HepG2 (cell line): Measurements from ENCODE around the gene NAT9. TPM values are rescaled to one million over a fixed set of nuclear protein-coding genes. Genes with fewer than 3 reads are reported as not detected.

Experiments
- HDAC1 ChIP-seq: sonication (generic); formaldehyde crosslinking; IDR thresholded peaks from 2 replicates; pipeline ENCODE4 v1.5.1; 2020; ENCODE audit warnings: mild to moderate bottlenecking, missing genetic modification reagents
- KDM3A ChIP-seq: IDR thresholded peaks from 2 replicates; pipeline ENCODE4 v1.6.1; 2018; ENCODE audit warnings: low read depth, missing compliant biosample characterization
- PHF8 ChIP-seq: sonication (generic); formaldehyde crosslinking; IDR thresholded peaks from 2 replicates; pipeline ENCODE4 v1.5.0; 2020; ENCODE audit warnings: missing genetic modification reagents
- RBFOX2 ChIP-seq: fragments of 200-400 bp; formaldehyde crosslinking; IDR thresholded peaks from 2 replicates; pipeline ENCODE4 v1.6.1; 2017; ENCODE audit warnings: low read depth, mild to moderate bottlenecking, low read length
- RXRB ChIP-seq: IDR thresholded peaks from 2 replicates; pipeline ENCODE4 v1.6.1; 2016; ENCODE audit warnings: borderline replicate concordance, missing genetic modification reagents, missing compliant biosample characterization
- ZMAT3 ChIP-seq: sonication (generic); formaldehyde crosslinking; conservative IDR thresholded peaks from 2 replicates; pipeline ENCODE4 v1.7.0; 2021; ENCODE audit warnings: missing genetic modification reagents
- ZNF136 ChIP-seq: sonication (generic); formaldehyde crosslinking; IDR thresholded peaks from 2 replicates; pipeline ENCODE4 v1.8.1; 2022; ENCODE audit warnings: low read depth, mild to moderate bottlenecking, moderate library complexity, missing genetic modification reagents
- ZNF446 ChIP-seq: sonication (generic); formaldehyde crosslinking; IDR thresholded peaks from 2 replicates; pipeline ENCODE4 v1.5.0; 2020; ENCODE audit warnings: mild to moderate bottlenecking, missing genetic modification reagents
- ZNF619 ChIP-seq: sonication (generic); formaldehyde crosslinking; IDR thresholded peaks from 2 replicates; pipeline ENCODE4 v1.4.0; 2020; ENCODE audit warnings: mild to moderate bottlenecking, missing genetic modification reagents
- polyA plus RNA-seq, 8 experiments: library from polyadenylated mRNA; depleted of rRNA in 3 of 8; stranded (reverse) in 7 of 8; unstranded in 1 of 8; fragments of >200 nt; fragmentation: Illumina TruSeq in 4 of 8; extraction: Trizol in 4 of 8; gene quantifications; 2 replicates each; pipeline versions ENCODE4 v1.2.1 to v1.2.3, GENCODE V29; 2011 to 2016; ENCODE audit warnings: low read depth in 4 of 8, missing spikeins in 1 of 8, mixed read lengths in 1 of 8; ENCODE audit not compliant: insufficient read depth in 1 of 8
- total RNA-seq, 5 experiments: library from RNA; depleted of rRNA; stranded (reverse); fragments of >200 nt; fragmentation: Illumina TruSeq; extraction: Trizol; gene quantifications; 2 replicates each; pipeline ENCODE4 v1.2.3, GENCODE V29; 2016; ENCODE audit warnings: low read depth in 1 of 5
- TF ChIP-seq, protein P1 (sequence below): IDR thresholded peaks from 2 replicates; pipeline ENCODE4 v1.6.1; 2016; ENCODE audit warnings: low read depth, control low read depth
- TF ChIP-seq, protein P2 (sequence below): sonication (generic); formaldehyde crosslinking; IDR thresholded peaks from 2 replicates; pipeline ENCODE4 v1.5.0; 2020; ENCODE audit warnings: missing genetic modification reagents
- TF ChIP-seq, protein P3 (sequence below): sonication (generic); formaldehyde crosslinking; IDR thresholded peaks from 2 replicates; pipeline ENCODE4 v1.4.0; 2020; ENCODE audit warnings: missing genetic modification reagents, borderline replicate concordance
- TF ChIP-seq, protein P4 (sequence below): sonication (generic); formaldehyde crosslinking; conservative IDR thresholded peaks from 2 replicates; pipeline ENCODE4 v1.4.0; 2020; ENCODE audit warnings: missing genetic modification reagents

The NAT9 gene
- total and polyA plus RNA-seq, 2 of the 13 experiments (the other 11 are each of a cell fraction or from before 2014, with no cell fraction given) = 39.7 to 44.2 TPM

DNA sequence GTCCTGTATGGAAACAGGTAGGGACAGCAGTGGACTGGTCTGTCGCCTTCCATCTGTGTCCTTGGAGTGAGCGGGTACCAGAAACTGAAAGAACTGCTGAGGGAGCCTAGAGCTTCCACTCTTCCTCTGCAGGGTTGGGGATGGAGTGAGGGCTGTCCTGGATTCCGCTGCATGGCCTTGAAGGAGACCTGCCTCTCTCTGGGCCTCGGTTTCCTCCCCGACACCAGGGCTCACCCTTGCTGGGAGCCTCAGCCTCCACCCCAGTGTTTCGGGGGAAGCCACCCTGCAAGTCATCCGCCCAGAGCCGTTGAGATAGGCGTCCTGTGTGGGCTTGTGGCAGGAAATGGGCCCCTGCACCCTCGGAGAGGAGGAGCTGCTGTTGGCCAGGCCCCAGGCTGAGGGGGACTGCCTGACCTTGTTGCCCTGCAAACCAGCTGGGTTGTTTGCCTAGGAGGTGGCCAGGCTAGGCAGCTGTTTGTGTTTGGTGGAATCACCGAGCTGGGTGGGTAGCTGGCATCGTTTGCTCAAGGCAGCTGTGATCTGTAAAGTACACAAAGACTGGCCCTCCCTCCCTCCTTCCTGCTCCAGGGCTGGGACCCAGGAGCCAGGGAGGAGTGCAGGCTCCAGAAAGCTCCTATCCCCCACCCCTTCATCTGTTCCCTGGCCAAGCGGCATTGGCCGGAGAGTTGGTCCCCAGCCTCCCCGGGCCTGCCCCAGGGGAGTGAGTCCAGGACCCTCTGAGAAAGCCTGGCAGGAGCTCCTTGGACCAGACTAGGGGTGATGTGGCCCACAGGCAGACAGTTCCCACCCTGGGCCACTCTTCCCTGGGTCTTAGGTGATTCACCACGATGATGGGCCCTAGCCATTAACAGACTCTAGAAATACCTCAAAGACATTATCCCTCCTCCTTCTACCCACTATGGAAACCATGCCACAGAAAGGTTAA, 37.8 kb downstream of the NAT9 start (continued):
- peak; percentile 62; the same call in 1 of the 2 replicates for TF ChIP-seq RXRB (CRISPR knock-in tag)
- peak; percentile 54 for TF ChIP-seq PHF8
- 0 out of 2 replicates have a peak, but pooled peaks have one; percentile 25 for TF ChIP-seq ZMAT3 (CRISPR knock-in tag)
- TF ChIP-seq, protein P1, sequence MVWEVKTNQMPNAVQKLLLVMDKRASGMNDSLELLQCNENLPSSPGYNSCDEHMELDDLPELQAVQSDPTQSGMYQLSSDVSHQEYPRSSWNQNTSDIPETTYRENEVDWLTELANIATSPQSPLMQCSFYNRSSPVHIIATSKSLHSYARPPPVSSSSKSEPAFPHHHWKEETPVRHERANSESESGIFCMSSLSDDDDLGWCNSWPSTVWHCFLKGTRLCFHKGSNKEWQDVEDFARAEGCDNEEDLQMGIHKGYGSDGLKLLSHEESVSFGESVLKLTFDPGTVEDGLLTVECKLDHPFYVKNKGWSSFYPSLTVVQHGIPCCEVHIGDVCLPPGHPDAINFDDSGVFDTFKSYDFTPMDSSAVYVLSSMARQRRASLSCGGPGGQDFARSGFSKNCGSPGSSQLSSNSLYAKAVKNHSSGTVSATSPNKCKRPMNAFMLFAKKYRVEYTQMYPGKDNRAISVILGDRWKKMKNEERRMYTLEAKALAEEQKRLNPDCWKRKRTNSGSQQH (CRISPR knock-in tag) = no peak
- TF ChIP-seq HDAC1 (CRISPR knock-in tag) = peak; percentile 94
- TF ChIP-seq, protein P2, sequence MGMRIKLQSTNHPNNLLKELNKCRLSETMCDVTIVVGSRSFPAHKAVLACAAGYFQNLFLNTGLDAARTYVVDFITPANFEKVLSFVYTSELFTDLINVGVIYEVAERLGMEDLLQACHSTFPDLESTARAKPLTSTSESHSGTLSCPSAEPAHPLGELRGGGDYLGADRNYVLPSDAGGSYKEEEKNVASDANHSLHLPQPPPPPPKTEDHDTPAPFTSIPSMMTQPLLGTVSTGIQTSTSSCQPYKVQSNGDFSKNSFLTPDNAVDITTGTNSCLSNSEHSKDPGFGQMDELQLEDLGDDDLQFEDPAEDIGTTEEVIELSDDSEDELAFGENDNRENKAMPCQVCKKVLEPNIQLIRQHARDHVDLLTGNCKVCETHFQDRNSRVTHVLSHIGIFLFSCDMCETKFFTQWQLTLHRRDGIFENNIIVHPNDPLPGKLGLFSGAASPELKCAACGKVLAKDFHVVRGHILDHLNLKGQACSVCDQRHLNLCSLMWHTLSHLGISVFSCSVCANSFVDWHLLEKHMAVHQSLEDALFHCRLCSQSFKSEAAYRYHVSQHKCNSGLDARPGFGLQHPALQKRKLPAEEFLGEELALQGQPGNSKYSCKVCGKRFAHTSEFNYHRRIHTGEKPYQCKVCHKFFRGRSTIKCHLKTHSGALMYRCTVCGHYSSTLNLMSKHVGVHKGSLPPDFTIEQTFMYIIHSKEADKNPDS = no peak
- no peak for TF ChIP-seq ZNF446 (CRISPR knock-in tag)
- TF ChIP-seq ZNF136 (CRISPR knock-in tag) = no peak
- TF ChIP-seq, protein P3, sequence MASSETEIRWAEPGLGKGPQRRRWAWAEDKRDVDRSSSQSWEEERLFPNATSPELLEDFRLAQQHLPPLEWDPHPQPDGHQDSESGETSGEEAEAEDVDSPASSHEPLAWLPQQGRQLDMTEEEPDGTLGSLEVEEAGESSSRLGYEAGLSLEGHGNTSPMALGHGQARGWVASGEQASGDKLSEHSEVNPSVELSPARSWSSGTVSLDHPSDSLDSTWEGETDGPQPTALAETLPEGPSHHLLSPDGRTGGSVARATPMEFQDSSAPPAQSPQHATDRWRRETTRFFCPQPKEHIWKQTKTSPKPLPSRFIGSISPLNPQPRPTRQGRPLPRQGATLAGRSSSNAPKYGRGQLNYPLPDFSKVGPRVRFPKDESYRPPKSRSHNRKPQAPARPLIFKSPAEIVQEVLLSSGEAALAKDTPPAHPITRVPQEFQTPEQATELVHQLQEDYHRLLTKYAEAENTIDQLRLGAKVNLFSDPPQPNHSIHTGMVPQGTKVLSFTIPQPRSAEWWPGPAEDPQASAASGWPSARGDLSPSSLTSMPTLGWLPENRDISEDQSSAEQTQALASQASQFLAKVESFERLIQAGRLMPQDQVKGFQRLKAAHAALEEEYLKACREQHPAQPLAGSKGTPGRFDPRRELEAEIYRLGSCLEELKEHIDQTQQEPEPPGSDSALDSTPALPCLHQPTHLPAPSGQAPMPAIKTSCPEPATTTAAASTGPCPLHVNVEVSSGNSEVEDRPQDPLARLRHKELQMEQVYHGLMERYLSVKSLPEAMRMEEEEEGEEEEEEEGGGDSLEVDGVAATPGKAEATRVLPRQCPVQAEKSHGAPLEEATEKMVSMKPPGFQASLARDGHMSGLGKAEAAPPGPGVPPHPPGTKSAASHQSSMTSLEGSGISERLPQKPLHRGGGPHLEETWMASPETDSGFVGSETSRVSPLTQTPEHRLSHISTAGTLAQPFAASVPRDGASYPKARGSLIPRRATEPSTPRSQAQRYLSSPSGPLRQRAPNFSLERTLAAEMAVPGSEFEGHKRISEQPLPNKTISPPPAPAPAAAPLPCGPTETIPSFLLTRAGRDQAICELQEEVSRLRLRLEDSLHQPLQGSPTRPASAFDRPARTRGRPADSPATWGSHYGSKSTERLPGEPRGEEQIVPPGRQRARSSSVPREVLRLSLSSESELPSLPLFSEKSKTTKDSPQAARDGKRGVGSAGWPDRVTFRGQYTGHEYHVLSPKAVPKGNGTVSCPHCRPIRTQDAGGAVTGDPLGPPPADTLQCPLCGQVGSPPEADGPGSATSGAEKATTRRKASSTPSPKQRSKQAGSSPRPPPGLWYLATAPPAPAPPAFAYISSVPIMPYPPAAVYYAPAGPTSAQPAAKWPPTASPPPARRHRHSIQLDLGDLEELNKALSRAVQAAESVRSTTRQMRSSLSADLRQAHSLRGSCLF = no peak
- 0 out of 2 replicates have a peak, but pooled peaks have one; percentile 57 for TF ChIP-seq KDM3A
- TF ChIP-seq, protein P4, sequence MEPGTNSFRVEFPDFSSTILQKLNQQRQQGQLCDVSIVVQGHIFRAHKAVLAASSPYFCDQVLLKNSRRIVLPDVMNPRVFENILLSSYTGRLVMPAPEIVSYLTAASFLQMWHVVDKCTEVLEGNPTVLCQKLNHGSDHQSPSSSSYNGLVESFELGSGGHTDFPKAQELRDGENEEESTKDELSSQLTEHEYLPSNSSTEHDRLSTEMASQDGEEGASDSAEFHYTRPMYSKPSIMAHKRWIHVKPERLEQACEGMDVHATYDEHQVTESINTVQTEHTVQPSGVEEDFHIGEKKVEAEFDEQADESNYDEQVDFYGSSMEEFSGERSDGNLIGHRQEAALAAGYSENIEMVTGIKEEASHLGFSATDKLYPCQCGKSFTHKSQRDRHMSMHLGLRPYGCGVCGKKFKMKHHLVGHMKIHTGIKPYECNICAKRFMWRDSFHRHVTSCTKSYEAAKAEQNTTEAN = no peak
- TF ChIP-seq ZNF619 (CRISPR knock-in tag) = no peak
- TF ChIP-seq RBFOX2 = no peak
